Ovary (tissue), 3 donors: ENCODE results near the gene SYVN1.

Experiments
- CTCF ChIP-seq, 3 donors: fragments of 450-650 bp in 2 of 3; fragments of 200-600 bp in 1 of 3; IDR thresholded peaks; one replicate each; pipeline versions ENCODE4 v1.5.1 to v1.8.0; 2016 to 2022; ENCODE audit warnings: antibody characterized with exemption in 3 of 3, mild to moderate bottlenecking in 1 of 3
- EP300 ChIP-seq: sonication (generic); formaldehyde crosslinking; IDR thresholded peaks from one replicate; pipeline ENCODE4 v1.6.1; 2017; ENCODE audit warnings: antibody characterized with exemption
- POLR2A ChIP-seq: fragments of 450-650 bp; IDR thresholded peaks from one replicate; pipeline ENCODE4 v1.6.1; 2017; ENCODE audit warnings: antibody characterized with exemption, mild to moderate bottlenecking, moderate library complexity
- donor health status: DM: no; HTN: no; CAD: no.

DNA sequence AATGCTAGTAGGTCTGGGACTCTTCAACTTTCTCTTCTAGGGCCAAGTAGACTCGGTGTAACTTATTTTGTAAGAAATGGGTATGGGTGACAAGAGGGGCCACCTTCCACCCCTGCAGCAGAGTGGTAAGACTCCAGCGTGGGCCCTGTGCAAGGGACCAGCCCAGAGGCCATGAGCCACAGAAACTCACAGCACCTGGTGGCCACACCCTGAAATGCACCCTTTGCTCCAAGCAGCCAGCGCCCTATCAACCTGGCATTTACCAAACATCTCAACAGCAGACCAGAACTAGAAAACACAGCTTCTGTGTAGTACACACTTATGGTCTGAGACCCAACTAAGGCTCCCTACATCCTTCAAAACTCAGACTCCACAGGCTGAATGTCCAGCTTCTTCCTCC, 56.2 kb downstream of the SYVN1 start:
- no peak for TF ChIP-seq CTCF (IDR thresholded peaks at IDR 0.05)
- no peak for TF ChIP-seq POLR2A
- no peak for TF ChIP-seq EP300
